GM12892 (cell line): Measurements from ENCODE around the gene CHL1.

Experiments
- POLR2A ChIP-seq: IDR thresholded peaks from 2 replicates; pipeline ENCODE4 v1.6.1; 2011; ENCODE audit warnings: low read depth, low read length, control low read depth
- POLR2AphosphoS5 ChIP-seq: IDR thresholded peaks from 2 replicates; pipeline ENCODE4 v1.6.1; 2011; ENCODE audit warnings: low read depth, low read length, control low read depth

DNA sequence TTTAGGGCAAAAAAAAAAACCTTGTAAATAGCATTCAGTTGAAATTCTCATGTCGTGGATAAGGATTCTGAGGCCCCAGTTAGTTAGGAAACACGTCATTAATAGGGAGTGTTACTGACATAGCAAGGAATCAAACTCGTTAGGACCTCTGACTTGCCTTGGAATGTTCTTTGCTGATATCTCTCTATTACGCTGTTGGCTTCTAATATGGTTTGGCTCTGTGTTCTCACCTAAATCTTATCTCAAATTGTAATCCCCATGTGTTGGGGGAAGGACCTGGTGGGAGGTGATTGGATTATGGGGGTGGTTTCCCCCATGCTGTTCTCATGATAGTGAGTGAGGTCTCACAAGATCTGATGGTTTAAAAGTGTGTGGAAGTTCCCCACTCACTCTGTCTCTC lies 40.3 kb downstream of the CHL1 start:
- no peak for TF ChIP-seq POLR2A
- no peak for TF ChIP-seq POLR2AphosphoS5
